Glomerular endothelial cell (primary cell): Measurements from ENCODE around the gene RACGAP1. TPM values are rescaled to one million over a fixed set of nuclear protein-coding genes. Genes with fewer than 3 reads are reported as not detected.
A peak's percentile ranks its signal among the peaks of the same experiment; 100 is the strongest.
"Not testable (repeated sequence)": the region's sequence is repeated elsewhere in the genome, so short reads cannot be mapped to it uniquely, and the experiment has no call there.

Source experiments
- DNase-seq: peaks from one replicate; pipeline ENCODE4 v3.0.0-alpha.2; 2011; ENCODE audit warnings: low read depth, low spot score; ENCODE audit errors: extremely low read depth
- total RNA-seq: library from RNA; depleted of rRNA; stranded (reverse); fragments of >200 nt; gene quantifications from 2 replicates; pipeline ENCODE4 v1.2.3, GENCODE V29; 2015

The RACGAP1 gene
- total RNA-seq, 1 donor from 2014 or later = 15.7 TPM

- DNase-seq = no peak
Observed at GRCh38 chr12:50032515-50032853, 7.2 kb upstream of the RACGAP1 start.

- not testable (repeated sequence) for DNase-seq
Observed at GRCh38 chr12:50030449-50030848, 5.2 kb upstream of the RACGAP1 start.

GRCh38 chr12:50026691-50027090, 1.4 kb upstream of the RACGAP1 start:
- DNase-seq = no peak

DNA sequence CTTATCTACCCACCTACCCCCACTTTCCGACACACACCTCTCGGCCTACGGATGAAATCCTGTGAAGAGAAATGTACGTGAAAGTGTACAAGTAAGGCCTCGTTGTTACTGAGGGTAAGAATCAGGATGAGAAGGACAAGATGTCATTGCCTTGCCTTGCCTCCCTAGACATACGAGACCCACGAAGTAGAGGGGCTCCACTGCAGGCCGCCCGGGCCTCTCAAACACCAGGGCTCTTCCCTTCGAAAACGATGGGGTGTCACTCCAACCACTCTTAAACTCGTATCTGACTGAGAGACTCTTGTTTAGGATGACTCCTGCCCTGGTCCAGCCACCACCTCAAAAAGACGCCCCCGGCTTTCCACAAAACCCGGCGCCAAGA, 498 bp downstream of the RACGAP1 start:
- no peak for DNase-seq

DNA sequence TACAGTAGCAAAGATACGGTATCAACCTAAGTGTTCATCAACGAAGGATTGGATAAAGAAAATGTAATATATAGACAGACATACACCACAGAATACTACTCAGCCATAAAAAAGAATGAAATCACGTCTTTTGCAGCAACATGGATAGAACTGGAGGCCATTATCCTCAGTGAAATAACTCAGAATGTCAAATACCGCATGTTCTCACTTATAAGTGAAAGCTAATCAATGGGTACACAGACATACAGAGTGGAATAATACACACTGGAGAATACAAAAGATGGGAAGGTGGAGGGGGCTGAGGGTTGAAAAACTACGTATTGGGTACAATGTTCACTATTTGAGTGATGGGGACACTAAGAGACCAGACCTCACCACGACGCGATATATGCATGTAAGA, 1.1 kb downstream of the RACGAP1 start:
- DNase-seq = no peak

DNA sequence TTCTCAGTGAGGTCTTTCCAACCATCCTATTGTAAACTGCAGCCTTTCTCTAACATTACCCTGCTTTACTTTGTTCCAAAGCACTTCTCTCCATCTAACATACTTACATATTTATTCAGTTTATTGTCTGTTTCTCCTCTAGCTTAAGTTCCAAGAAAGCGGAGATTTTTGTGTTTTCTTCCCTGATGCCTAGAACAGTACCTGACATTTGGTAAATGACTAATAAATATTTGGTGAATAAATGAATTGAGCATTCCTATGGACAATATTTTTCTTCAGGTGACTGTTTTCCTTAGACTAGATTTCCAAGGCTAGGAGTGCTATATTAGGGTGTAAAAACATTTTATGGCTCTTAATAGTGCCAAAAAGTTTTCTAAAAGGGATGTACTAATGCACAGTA, 2.4 kb downstream of the RACGAP1 start:
- DNase-seq = no peak

- no peak for DNase-seq
Observed at GRCh38 chr12:50021031-50021430, 4.3 kb downstream of the RACGAP1 start.

DNA sequence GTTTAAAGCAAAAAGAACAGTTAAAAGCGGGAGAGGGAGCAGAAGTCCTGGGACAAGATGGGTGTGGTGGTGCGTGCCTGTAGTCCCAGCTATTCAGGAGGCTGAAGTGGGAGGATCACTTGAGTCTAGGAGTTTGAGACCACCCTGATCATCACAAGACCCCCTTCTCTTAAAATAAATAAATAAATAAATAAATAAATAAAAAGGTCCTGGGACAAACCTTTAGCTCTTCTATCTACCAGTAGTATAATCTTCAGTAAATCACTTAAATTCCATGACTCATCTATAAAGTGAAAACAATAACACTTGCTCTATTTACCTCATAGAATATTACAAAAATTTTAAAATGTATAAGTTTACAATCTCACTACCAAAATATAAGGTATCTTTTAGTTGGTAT, 5.8 kb downstream of the RACGAP1 start:
- DNase-seq = no peak

DNA sequence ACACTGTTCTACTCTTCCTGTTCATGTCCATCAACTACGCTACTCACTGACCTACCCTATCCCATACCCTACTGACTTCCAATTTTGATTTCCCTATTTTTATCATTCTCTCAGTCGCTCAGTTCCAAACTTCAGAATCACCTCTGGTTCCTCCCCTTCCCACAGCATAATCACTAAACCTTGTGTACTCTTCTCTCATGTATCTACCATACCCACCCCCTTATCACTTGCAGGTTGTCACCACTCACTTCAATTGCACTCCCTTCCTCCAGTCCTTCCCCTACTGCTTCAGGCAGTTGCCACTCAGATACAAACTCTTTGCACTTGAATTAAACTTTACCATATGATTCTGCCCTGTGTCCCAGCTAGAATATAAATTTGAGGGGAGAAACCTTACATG, 6.3 kb downstream of the RACGAP1 start:
- no peak for DNase-seq

GRCh38 chr12:50018154-50018553, 7.1 kb downstream of the RACGAP1 start:
- no peak for DNase-seq

GRCh38 chr12:50017641-50018040, 7.7 kb downstream of the RACGAP1 start:
- no peak for DNase-seq

GRCh38 chr12:50016501-50017475, 8.5 kb downstream of the RACGAP1 start:
- DNase-seq = peak; percentile 63

GRCh38 chr12:50014342-50014741, 11.0 kb downstream of the RACGAP1 start:
- no peak for DNase-seq

DNA sequence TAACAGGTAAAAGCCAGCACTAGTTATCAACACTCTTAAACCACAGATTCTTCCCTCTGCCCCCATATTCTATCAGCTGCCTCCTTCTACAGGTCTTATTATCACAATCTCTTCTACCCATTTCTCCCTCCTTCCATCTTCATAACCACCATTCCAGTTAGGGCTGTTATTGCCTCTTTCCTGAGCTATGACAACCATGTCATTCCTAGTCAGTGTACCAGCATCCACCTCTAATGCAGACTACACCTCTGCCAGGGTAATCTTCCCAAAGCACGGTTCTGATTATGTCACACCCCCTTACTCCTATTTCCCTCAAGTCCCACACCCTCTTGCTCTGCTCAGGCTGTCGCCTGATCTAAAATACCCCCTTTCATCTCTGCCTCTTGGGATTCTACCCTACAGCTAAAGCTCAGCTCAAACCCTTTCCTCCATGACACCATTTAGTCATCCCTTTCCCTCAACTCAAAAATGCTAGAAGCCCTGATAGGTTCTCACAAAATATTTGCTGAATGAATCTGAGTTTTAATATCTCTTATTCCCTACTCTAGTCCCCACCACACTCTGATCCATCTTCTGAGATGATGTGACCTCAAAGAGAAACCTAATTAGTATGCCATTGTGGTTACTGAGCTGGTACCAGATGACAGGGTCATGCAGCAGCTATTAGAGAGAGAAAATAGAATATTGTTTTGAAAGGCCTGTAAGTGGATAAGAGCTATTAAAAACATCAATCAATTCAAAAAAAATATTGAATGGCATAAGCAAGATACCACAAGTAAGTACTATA, 11.7 kb downstream of the RACGAP1 start:
- DNase-seq = no peak

GRCh38 chr12:50006754-50007442, 18.4 kb downstream of the RACGAP1 start:
- no peak for DNase-seq

- no peak for DNase-seq
Observed at GRCh38 chr12:50006280-50006679, 19.0 kb downstream of the RACGAP1 start.

- no peak for DNase-seq
Observed at GRCh38 chr12:50005175-50005574, 20.1 kb downstream of the RACGAP1 start.

- no peak for DNase-seq
Observed at GRCh38 chr12:50004696-50005095, 20.6 kb downstream of the RACGAP1 start.

GRCh38 chr12:50003595-50003994, 21.7 kb downstream of the RACGAP1 start:
- no peak for DNase-seq

DNA sequence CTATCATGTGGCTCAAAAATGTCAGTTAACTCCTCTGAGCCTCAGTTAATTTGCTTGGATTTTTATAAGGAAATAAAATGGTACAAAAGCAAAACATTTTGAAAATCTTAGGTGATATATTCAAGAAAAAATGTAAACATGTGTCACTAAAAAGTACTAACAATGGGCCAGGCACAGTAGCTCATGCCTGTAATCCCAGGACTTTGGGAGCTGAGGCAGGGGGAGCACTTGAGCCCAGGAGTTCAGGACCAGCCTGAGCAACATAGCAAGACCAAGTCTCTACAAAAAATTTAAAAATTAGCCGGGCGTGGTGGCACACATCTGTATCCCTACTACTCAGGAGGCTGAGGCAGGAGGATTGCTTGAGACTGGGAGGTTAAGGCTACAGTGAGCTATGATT, 26.8 kb downstream of the RACGAP1 start:
- no peak for DNase-seq

- DNase-seq = no peak
Observed at GRCh38 chr12:49990273-49990672, 35.0 kb downstream of the RACGAP1 start.
